Measurements from ENCODE around the gene ZNF92.

ZNF92 gene

DNA sequence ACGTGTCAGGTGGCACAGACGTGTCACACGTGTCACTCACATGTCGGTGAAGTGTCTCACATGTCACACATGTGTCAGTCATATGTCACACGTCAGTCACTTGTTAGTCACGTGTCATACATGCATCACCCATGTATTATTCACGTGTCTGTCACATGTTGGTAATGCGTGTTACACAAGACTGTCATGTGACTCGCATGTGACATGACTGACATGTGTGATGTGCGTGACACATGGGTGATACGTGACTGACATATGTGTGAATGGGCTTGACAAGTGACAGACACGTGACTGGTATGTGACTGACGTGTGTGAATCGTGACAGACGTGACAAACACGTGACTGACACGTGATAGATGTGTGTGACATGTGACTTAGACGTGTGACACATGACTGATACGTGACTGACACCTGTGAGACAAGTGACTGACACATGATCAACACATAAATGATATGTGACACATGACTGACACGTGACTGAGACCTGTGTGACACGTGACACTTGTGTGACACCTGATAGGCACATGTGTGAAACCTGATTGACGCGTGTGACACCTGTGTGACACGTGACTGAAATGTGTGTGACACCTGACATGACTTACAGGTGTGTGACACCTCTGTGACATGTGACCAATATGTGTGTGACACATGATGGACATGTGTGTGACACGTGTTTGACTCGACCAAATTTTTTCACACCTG is 56.1 kb downstream of the ZNF92 start:
- Histone ChIP-seq H3K27ac (ENCODE audit: low read length) (no peak overlapping the region), H2AFZ (ENCODE audit: low read depth, low read length) (no peak overlapping the region), H4K20me1 (ENCODE audit: insufficient read depth, low read length) (no peaks in the 10 kb centered on the region), H3K36me3 (ENCODE audit: insufficient read depth, low read length) (no peaks in the 10 kb centered on the region), H3K4me2 (ENCODE audit: insufficient read depth, low read length) (no peak overlapping the region), H3K9me3 (ENCODE audit: insufficient read depth, low read length, severe bottlenecking) (peaks cover 10% of the 10 kb centered on the region), H3K9ac (ENCODE audit: low read depth, low read length) (no peak overlapping the region), H3K79me2 (ENCODE audit: insufficient read depth, low read length) (no peaks in the 10 kb centered on the region), H3K27me3 (ENCODE audit: insufficient read depth, low read length, poor library complexity) (no peaks in the 10 kb centered on the region), H3K4me3 (ENCODE audit: low read depth in 1 of 2, low read length in 2 of 2) (no peak overlapping the region), H3K4me1 (ENCODE audit: insufficient read depth, low read length) (no peaks in the 10 kb centered on the region)
- ATAC-seq (ENCODE audit: insufficient read depth, low read depth): no peak
- TF ChIP-seq, protein P1, sequence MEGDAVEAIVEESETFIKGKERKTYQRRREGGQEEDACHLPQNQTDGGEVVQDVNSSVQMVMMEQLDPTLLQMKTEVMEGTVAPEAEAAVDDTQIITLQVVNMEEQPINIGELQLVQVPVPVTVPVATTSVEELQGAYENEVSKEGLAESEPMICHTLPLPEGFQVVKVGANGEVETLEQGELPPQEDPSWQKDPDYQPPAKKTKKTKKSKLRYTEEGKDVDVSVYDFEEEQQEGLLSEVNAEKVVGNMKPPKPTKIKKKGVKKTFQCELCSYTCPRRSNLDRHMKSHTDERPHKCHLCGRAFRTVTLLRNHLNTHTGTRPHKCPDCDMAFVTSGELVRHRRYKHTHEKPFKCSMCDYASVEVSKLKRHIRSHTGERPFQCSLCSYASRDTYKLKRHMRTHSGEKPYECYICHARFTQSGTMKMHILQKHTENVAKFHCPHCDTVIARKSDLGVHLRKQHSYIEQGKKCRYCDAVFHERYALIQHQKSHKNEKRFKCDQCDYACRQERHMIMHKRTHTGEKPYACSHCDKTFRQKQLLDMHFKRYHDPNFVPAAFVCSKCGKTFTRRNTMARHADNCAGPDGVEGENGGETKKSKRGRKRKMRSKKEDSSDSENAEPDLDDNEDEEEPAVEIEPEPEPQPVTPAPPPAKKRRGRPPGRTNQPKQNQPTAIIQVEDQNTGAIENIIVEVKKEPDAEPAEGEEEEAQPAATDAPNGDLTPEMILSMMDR (IDR thresholded peaks at IDR 0.05; ENCODE audit: borderline replicate concordance, extremely low read depth, low read length, poor library complexity, severe bottlenecking): no peak
- TF ChIP-seq EZH2 (IDR thresholded peaks at IDR 0.05; ENCODE audit: borderline replicate concordance, low read depth, low read length, severe bottlenecking): no peak
- no peak for DNase-seq

DNA sequence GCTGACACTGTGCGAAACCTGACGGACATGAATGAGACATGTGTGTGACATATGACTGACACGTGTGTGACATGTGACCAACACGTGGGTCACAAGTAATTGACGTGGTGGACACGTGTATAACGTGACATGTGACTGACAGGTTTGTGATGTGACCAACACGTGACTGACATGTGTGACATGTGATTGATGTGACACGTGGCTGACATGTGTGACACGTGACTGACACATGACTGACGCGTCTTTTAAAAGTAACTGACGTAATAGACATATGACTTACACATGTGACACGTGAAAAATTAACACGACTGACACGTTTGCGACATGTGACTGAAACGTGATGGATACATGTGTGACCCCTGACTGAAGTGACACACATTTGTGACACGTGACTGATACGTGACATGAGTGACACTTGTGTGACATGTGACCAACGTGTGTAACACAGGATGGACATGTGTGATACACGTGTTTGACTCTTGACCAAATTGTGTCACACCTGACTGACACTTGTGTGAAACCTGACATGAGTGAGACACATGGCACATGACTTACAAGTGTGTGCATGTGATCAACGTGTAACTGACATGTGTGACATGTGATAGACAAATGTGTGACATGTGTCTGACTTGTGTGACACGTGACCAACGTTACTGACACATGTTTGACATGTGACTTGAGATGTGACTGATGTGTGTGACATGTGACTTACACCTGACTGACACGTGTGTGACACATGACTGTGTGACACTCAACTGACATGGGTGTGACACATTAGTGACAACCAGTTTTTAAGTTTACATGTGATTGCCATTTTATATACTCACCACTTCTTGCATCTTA is 56.9 kb downstream of the ZNF92 start:
- no peak overlapping the region for H3K27ac ChIP-seq (ENCODE audit: low read length)
- H3K27me3 ChIP-seq (ENCODE audit: insufficient read depth, low read length, poor library complexity): no peaks in the 10 kb centered on the region
- DNase-seq (no peak), ATAC-seq (ENCODE audit: insufficient read depth, low read depth) (no peak)
- no peaks in the 10 kb centered on the region for H3K4me1 ChIP-seq (ENCODE audit: insufficient read depth, low read length)
- H3K36me3 ChIP-seq (ENCODE audit: insufficient read depth, low read length): no peaks in the 10 kb centered on the region
- H3K4me3 ChIP-seq (ENCODE audit: low read depth in 1 of 2, low read length in 2 of 2): no peak overlapping the region
- no peak overlapping the region for H2AFZ ChIP-seq (ENCODE audit: low read depth, low read length)
- peaks cover 10% of the 10 kb centered on the region for H3K9me3 ChIP-seq (ENCODE audit: insufficient read depth, low read length, severe bottlenecking)
- H3K79me2 ChIP-seq (ENCODE audit: insufficient read depth, low read length): no peaks in the 10 kb centered on the region
- H4K20me1 ChIP-seq (ENCODE audit: insufficient read depth, low read length): no peaks in the 10 kb centered on the region
- no peak overlapping the region for H3K9ac ChIP-seq (ENCODE audit: low read depth, low read length)
- TF ChIP-seq, protein P1 (IDR thresholded peaks at IDR 0.05; ENCODE audit: borderline replicate concordance, extremely low read depth, low read length, poor library complexity, severe bottlenecking): no peak
- TF ChIP-seq EZH2 (IDR thresholded peaks at IDR 0.05; ENCODE audit: borderline replicate concordance, low read depth, low read length, severe bottlenecking): no peak
- H3K4me2 ChIP-seq (ENCODE audit: insufficient read depth, low read length): no peak overlapping the region

DNA sequence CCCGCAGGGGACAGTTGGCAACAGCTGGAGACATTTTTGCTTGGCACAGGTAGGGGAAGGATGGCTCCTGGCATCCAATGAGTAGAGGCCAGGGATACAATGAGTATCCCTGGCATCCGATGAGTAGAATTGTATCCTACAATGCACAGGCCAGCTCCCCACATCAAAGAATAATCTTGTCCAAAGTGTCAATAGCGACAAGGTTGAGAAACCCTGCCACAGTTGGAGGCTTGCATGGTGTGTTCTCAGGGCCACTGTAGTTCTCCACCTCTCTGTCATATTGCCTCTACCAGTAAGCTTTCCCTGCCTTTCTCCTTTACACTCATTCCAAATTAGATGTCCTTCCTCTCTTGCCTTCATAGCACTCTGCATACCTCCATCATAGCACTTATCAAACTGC is 60.7 kb downstream of the ZNF92 start:
- peaks cover 7% of the 10 kb centered on the region for H3K9me3 ChIP-seq (ENCODE audit: insufficient read depth, low read length, severe bottlenecking)

More for the DNA sequence above, 60.7 kb downstream of the ZNF92 start:
- Histone ChIP-seq H3K27me3 (ENCODE audit: insufficient read depth, low read length, poor library complexity) (no peaks in the 10 kb centered on the region), H3K9ac (ENCODE audit: low read depth, low read length) (no peak overlapping the region), H3K79me2 (ENCODE audit: insufficient read depth, low read length) (no peaks in the 10 kb centered on the region), H4K20me1 (ENCODE audit: insufficient read depth, low read length) (no peaks in the 10 kb centered on the region), H3K4me1 (ENCODE audit: insufficient read depth, low read length) (no peaks in the 10 kb centered on the region), H3K4me2 (ENCODE audit: insufficient read depth, low read length) (no peak overlapping the region), H3K4me3 (ENCODE audit: low read depth in 1 of 2, low read length in 2 of 2) (no peak overlapping the region), H2AFZ (ENCODE audit: low read depth, low read length) (no peak overlapping the region), H3K27ac (ENCODE audit: low read length) (no peak overlapping the region), H3K36me3 (ENCODE audit: insufficient read depth, low read length) (no peaks in the 10 kb centered on the region)
- DNase-seq (no peak), ATAC-seq (ENCODE audit: insufficient read depth, low read depth) (no peak)
- TF ChIP-seq, protein P1 (IDR thresholded peaks at IDR 0.05; ENCODE audit: borderline replicate concordance, extremely low read depth, low read length, poor library complexity, severe bottlenecking): no peak
- no peak for TF ChIP-seq EZH2 (IDR thresholded peaks at IDR 0.05; ENCODE audit: borderline replicate concordance, low read depth, low read length, severe bottlenecking)
